GM19452 (cell line): ENCODE data around the gene KRTAP10-10.
"Not testable (repeated sequence)": the region's sequence is repeated elsewhere in the genome, so short reads cannot be mapped to it uniquely, and the experiment has no call there.

Source experiments
- ATAC-seq: cut with Tn5 transposase; IDR thresholded peaks from one replicate; pipeline ENCODE4 v1.9.1; 2021; ENCODE audit not compliant: unreplicated experiment

The KRTAP10-10 gene

DNA sequence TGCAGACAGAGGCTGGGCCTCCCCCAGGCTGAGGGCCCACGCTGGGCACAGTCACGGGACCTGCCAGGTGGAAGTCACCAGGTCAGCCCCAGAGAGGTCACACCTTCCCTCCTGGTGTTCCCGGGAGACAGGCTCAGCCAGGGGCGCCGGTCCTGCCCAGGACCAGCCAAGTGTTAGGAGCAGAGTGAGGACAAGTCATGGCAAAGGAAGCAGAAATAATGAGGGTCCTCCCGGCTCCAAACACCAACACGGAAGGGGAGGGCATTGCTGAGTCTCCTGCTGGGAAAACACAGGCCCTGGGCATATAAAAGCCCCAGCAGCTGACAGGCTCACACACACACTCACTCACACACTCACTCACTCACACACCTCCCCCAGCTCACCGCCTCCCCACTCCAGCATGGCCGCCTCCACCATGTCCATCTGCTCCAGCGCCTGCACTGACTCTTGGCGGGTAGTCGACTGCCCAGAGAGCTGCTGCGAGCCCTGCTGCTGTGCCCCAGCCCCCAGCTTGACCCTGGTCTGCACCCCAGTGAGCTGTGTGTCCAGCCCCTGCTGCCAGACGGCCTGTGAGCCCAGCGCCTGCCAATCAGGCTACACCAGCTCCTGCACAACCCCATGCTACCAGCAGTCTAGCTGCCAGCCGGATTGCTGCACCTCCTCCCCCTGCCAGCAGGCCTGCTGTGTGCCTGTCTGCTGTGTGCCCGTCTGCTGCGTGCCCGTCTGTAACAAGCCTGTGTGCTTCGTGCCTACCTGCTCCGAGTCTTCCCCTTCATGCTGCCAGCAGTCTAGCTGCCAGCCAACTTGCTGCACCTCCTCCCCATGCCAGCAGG, at the start of gene KRTAP10-10:
Gene KRTAP10-10 (plus strand): TSS at position 339 of the 833 bp plus-strand sequence. CDS start 62 bp downstream, at position 401.
- no peak for ATAC-seq

DNA sequence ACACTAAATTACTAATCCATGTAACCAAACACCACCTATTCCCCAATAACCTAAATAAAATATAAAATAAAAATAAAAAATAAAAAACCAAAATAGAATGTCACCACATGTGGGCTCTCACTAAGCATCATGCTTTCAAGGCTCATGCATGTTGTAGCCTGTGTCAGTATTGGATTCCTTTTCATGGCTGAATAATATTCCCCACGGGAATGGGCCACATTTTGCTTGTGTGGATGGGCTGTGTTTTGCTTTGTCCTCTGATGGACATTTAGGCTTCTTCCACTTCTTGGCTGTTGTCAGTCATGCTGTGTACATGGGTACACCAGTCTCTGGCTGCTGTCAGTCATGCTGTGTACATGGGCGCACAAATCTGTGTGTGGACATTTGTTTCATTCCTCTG, 48.1 kb upstream of the KRTAP10-10 start:
- no peak for ATAC-seq

- no peak for ATAC-seq
These were observed 47.4 kb upstream of the KRTAP10-10 start for GRCh38 chr21:44589586-44590305.

GRCh38 chr21:44590311-44590721, 46.8 kb upstream of the KRTAP10-10 start:
- ATAC-seq: no peak

- ATAC-seq: not testable (repeated sequence)
These were observed 46.0 kb upstream of the KRTAP10-10 start for GRCh38 chr21:44590897-44591800.

DNA sequence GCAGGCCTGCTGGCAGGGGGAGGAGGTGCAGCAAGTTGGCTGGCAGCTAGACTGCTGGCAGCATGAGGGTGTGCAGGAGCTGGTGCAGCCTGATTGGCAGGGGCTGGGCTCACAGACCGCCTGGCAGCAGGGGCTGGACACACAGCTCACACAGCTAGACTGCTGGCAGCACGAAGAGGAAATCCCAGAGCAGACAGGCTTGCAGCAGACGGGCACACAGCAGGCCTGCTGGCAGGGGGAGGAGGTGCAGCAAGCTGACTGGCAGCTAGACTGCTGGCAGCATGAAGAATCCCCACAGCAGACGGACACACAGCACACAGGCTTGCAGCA, 45.4 kb upstream of the KRTAP10-10 start:
- not testable (repeated sequence) for ATAC-seq

- no peak for ATAC-seq
These were observed 44.5 kb upstream of the KRTAP10-10 start, which contains the start of gene KRTAP10-6 for GRCh38 chr21:44592446-44593311. Gene KRTAP10-6 (minus strand): TSS chr21:44592505. CDS start chr21:44592484, 21 bp downstream.

DNA sequence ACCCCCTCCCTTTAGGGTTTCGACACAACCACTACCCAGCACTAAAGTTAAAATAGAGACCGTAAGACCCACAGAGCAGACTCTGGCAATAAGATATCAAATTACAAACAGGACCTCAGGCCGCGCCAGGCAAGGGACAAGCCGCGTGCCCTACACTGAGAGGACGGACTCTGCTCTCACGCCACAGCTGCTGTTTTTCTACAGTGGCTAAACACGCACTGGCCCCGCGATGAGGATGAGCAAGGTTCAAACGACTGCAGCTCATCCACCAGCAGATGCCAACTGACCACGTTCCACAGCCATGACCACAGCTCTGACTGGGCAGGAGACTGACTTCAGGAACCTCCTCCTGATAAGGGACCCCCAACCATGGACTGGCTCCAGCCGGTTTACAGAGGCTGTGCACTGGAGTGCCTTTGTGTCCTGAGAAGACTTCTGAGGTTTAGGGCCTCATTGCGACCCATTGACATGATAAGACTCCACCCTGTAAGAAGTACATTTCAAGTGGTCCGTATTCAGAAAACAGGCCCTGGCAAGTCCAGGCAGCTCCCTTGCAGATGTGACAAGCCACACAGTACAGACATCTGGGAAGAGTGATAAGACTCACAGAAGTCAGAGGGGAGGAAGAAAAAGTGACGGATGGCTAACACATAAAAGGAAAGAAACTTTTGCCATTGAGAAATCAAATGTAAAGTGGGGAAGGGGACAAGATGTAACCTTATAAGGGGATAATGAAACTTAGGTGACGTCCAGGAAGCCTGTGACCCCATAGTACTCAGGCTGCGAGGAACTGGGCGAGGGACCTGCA, 43.4 kb upstream of the KRTAP10-10 start:
- ATAC-seq: no peak

- no peak for ATAC-seq
These were observed 42.7 kb upstream of the KRTAP10-10 start for GRCh38 chr21:44594406-44594916.

GRCh38 chr21:44595524-44595923, 41.6 kb upstream of the KRTAP10-10 start:
- ATAC-seq: no peak

DNA sequence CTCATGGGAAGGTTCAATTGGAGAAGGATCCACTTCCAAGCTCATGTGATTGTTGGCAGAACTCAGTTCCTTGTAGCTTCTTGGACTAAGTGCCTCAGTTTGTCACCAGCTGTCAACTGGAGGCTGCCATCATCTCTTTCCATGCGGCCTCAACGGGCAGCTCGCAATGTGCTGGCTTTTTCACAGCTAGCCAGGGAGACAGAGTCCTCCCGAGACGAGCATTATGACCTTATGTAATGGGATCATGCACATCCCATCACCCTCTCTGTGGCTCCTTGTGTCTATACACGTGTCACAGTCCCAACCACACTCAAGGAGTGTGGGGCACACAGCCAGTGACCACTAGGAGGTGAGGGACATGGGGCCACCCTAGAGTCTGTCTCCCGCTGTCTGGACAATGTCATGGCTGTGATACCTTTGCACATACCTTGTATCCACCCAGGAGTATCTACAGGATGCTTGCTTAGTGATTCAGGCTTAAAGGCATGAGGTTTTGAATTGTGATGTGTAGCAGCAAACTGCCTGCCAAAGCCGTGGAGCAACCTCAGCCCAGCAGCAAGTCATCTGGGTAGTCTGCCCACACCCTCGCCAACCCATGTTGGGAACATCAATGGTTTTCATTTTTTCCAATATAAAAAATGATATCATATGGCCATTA, 41.0 kb upstream of the KRTAP10-10 start:
- ATAC-seq: no peak

DNA sequence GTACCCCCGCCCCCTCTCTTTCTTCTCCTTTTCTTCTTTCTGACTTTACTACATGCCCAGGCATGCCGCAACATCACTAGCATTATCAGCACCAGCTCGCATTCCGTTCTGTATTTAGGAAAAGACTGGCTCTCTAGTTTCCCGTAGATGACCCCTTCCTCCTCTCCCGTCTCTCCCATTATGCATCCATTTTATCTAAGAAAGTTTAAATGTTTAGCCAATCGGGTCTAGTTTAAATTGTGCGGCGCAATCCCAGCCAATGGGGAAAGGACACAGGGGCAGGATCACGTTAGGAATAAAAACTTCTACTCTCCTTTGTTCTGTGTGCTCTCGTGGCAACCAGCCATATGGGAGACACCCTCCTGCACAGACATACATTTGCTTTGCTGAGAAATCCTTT, 39.1 kb upstream of the KRTAP10-10 start:
- ATAC-seq: no peak

DNA sequence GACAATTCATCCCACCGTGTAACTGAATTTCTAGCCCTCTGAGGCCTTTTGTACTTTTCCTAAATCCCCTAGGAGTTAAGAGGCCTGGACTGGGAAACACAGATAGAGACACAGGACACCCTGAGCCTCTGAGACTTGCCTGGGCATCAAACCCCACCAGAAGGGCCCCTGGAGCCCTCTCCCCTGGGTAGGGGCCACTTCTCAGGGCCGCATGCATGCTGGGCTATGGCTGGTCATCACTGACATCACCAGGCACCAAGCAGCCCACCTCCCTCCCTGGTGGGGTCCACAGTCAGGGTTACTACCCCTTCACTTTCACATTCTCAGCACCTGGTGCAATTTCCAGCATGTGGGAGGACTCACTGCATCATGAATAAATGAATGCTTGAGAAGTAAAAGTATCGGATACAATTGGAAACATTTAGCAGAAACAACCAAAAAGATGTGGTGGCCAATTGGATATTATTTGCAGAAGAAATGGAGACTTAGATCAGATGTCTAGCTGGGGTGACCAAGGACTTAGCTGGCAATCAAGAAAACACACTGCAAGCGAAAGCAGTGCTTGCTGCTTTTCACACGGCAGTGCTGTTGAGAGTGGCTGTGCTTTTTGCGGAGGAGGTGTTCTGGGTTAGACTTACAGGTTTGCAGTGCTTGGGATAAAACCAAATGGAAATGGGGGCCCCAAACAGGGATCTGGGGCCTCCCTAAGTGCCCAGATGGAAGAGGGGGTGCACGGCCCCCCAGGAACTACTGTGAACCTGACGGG, 37.7 kb upstream of the KRTAP10-10 start:
- ATAC-seq: no peak

GRCh38 chr21:44600118-44600978, 36.8 kb upstream of the KRTAP10-10 start, which contains the start of gene KRTAP10-7:
Gene KRTAP10-7 (plus strand): TSS chr21:44600597. CDS start chr21:44600622, 25 bp downstream.
- not testable (repeated sequence) for ATAC-seq

DNA sequence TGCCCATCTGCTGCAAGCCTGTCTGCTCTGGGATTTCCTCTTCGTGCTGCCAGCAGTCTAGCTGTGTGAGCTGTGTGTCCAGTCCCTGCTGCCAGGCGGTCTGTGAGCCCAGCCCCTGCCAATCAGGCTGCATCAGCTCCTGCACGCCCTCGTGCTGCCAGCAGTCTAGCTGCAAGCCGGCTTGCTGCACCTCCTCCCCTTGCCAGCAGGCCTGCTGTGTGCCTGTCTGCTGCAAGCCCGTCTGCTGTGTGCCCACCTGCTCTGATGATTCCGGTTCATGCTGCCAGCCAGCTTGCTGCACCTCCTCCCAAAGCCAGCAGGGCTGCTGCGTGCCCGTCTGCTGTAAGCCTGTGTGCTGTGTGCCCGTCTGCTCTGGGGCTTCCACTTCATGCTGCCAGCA, 36.1 kb upstream of the KRTAP10-10 start:
- ATAC-seq: not testable (repeated sequence)

DNA sequence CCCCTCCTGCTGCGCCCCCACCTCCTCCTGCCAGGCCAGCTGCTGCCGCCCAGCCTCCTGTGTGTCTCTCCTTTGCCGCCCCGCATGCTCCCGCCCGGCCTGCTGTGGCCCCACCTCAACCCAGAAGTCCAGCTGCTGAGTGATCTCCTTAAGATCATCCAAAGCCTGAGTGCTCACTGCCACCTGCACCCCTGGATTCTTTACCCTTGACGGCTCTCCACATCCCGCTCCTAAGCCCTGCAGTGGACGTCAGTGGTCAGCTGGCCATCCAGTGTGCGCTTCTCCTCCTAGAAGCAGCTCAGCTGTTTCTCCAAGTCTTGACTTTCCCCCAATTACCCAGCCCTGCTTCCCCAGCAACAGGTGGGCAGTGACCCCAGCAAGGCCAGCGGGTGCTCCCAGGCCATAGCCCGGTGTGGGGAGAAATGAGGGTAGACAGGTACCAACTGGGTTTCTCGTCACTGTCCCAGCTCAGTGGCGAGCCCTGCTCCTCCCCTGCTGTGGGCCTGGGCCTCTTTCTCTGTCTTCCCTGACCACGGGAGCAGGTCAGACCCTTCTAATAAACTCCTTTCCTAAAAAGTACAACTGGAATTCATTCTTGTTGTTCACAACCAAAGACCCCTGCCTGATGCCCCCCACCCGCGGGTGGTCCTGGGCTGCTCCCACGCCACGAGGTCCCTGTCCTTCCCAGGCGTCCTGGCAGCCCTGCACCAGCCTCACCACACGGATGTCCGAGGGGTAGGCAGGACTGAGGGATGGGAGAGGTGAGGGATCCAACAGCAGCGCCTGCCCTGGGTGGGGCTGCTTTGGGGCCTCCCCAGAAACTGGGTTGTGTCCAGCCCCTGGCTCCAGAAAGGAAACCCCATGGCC, 35.3 kb upstream of the KRTAP10-10 start:
- ATAC-seq: no peak
